Hypothalamus (tissue), 51 donors: ENCODE measurements around the gene ATP6V1A.

Experiments used
- DNase-seq, 51 donors: peaks; one replicate each; lab custom pipeline; 2025; lab: John Stamatoyannopoulos, UW

ATP6V1A gene

DNA sequence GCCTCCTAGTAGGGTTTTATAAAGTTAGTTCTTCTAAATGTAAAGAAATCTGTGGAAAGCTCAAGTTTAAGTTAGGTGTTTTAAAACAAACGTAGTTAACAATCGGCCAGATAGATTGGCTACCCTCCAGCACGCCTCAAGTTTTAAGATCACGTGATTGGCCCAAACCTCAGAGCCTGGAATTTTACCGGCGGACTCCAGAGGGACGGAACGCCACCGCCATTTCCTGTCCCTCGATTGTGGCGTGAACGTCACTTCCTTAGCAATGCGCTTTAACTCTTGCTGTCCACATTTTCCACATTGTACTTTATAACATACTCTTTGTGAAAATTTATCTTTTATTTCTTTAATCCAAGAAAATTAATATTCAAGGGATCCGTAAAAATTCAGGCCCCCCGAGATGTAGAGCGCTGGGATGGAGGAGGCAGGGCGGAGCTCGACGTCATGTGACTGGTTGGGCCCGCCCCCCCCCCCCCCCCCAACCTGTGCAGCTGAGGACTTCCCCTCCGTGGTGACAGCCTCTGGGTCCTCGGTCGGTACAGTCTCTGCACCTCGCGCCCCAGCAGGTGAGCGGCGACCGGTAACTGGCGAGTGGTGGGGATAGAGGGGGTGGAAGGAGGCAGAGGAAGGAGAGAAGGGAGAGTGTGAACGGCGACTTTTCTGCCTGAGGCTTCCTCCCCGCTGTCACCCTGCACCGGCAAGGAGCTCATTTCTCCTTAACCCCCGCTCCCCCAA is at the start of gene ATP6V1A:
TSS of gene ATP6V1A (plus strand) at position 488 of the 735 bp plus-strand sequence. CDS start 31,719 bp downstream, outside the sequence.
- DNase-seq: peak; percentile 53 to 98 (median 83)

DNA sequence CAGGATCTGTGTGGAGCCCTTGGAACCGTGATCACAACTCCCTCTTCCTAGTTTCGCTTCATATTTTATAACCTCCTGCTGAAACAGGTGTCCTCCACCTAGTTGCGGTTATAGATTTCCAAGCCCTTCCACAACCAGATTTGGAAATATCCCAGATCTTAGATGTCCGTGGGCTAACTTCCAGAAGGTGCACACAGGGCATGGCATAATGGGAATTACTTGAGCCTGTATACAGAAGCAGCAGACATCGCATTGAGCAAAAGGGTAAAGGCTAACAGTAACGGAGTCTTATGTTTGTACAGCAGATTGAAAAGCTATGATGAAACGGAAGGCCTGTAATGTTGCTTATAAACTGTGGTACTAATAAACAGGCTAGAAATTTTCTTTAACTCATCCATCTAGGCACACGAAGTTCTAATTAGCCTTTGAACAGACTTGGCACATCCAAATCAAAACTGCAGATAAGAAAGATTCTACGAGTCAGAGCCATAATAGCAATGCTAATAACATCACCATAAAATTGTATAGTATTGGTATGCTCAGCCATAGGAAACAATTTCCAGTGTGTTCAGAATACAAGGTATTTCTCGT is 49.2 kb upstream of the ATP6V1A start:
- DNase-seq: peak in 3 of 51 donors; percentile 8 to 61 (median 48)

DNA sequence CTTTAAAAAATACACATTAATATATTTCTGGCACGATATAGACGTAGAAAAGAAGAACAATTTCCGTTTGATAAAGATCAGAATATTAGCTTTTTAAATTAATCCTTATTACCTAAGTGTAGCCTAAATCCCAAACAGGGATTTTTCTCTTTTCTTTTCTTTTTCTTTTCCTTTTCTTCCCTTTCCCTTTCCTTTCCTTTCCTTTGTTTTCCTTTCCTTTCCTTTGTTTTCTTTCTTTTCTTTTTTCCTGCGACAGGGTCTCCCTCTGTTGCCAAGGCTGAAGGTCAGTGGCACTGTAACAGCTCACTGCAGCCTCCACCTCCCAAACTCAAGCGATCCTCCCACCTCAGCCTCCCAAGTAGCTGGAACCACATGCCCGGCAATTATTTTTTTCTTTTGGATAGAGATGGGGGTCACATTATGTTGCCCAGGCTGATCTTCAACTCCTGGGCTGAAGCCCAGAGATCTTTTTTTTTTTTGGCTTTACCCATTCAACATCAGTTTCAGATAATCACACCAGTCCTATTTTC is 48.6 kb upstream of the ATP6V1A start:
- no peak for DNase-seq

DNA sequence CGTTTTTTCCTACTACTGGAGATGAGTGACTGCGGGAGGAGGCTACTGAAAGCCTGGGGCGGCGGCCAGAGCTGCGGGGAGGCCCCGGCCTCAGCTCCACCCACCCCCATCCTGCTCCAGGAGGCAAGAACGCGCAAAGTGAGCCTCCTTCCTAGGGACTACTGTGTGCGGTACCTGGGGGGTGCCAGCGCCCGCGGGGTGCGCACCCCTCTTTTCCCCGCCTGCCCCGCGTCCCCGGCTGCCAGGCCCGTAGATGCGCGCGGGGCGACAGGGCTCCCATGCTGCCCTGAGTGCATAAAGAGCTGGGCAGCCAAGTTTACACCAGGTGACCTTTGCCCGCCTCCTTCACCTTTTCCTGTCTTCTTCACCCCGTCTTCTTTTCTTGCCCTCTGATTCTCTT is 47.9 kb upstream of the ATP6V1A start:
- DNase-seq: peak in 10 of 51 donors; percentile 1 to 34 (median 3)

DNA sequence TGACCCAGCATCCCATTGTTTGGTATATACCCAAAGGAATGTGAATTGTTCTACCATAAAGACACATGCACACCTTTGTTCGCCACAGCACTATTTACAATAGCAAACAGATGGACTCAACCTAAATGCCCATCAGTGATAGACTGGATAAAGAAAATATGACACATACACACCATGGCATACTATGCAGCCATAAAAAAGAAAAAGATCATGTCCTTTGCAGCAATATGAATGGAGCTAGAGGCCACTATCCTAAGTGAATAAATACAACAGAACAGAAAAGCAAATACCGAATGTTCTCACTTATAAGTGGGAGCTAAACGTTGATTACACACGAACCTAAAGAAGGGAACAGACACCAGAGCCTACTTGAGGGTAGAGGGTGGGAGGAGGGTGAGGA is 39.0 kb upstream of the ATP6V1A start:
- DNase-seq: no peak

DNA sequence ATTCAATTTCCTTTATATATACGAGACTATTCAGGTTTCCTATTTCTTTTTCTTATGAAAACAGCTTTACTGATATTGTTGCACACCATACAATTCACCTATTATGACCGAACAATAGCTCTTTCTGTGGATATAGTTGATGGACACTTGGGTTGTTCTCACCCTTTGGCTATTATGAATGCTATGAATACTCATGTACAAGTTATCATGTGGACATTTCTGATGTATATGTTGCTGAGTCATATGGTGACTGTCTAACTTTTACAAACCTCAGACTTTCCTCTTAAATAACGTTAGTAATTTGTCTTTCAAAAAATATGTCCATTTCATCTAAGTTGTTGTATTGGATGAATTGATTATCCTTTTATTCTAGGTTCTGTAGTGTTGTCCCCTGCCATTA is 34.7 kb upstream of the ATP6V1A start:
- DNase-seq: no peak

DNA sequence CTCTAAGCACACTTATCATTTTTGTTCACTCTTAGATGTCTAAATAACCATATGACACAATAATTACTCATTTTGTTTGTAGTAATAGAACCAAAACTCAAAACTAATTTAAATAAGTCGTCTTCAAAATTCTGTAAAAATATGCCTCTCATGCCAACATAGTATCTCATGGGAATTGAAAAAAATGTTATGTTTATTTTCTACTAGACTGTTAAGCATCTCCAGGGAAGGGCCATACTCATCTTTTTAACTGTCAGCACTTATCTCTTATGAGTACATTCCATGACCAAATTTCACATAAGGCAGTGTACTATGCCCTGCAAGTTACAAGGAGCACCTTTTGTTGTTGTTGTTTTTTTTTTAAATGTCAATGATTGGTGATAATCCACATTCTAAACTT is 32.1 kb upstream of the ATP6V1A start:
- DNase-seq: no peak

DNA sequence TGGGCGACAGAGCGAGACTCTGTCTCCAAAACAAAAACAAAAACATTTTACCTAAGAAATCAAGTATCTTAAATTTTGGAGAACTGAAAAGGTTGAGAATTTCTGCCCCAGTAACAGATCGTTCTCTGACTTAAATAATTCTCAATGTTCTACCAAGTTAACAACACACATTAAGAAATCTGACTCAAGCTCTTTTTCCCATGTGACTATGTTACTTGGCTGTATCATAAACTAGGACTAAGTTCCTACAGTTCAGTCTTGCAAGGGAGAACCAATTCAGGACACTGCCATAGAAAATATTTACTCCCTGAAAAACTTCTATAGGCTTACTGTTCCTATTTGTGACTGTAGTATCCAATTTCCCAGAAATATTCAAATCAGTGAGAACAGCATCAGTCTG is 29.5 kb upstream of the ATP6V1A start:
- DNase-seq: no peak

DNA sequence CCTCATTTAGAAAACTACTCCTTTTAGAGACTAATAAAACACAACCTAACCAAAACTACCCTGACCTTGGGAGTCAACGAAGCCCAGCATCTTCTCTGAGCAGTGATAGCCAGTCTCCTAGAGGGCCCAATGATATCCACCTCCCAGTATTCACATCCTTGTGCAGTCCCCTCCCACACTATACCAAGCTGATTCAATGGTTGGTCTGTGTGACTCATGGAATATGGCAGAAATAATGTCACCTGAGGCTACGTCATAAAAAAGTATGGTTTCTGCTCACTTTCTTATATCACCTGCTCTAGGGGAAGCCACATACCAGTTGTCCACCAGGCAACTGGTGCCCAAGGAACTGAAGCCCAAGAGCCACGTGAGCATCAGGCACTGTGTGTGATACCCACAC is 29.0 kb upstream of the ATP6V1A start:
- DNase-seq: no peak

DNA sequence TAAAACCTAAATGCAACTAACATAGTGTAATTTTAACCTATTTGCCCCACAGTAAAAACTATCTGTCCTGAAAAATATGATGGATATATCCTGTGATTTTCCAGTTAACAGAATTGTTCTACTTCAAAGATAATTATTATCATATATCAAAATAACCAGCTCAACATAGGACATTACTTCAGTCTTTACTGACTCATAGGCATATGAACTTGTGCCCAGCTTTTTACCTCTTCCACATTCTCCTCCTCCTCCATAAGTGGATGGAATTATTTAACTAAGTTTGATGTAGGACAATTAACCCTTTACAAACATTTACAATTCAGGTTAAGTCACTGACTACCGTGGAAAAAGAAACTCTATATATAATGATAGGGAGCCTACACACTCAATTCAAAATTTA is 27.5 kb upstream of the ATP6V1A start:
- DNase-seq: no peak

DNA sequence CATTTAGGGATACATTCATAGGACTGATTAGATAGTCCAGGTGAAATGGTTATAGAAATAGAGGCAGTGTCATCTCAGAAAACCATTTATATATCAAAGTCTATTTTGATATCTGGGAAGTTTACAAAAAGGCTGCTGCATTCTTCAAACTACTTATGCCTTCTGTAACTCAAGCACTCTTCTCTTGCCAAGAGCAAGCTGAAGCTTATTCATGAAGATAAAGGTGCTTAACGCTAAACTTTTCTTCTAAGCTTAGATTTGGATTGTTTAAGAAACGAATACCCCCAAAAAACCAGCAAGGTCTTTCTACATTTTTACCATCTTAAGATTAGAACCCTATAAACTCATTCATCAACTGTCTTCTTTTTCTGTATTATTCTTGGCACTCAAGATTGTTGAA is 27.1 kb upstream of the ATP6V1A start:
- no peak for DNase-seq

DNA sequence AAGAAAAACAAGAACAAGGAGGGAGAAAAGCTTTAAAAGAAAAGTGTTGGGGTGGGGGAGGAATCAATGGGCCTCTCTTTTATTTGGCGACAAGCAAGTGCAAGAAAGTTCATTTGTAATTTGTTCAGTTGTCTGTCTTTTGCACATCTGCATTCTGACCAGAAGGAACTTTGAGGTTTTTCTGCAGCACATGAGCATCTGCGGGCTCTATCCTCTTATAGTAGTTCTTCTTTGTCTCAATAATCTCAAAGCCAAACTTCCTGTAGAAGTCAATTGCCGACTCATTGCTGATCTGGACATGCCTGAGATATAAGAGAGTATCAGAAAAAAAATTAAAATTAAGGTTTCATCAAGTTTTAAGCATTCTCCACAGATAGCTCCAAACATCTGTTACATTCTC is 25.2 kb upstream of the ATP6V1A start:
- DNase-seq: no peak

DNA sequence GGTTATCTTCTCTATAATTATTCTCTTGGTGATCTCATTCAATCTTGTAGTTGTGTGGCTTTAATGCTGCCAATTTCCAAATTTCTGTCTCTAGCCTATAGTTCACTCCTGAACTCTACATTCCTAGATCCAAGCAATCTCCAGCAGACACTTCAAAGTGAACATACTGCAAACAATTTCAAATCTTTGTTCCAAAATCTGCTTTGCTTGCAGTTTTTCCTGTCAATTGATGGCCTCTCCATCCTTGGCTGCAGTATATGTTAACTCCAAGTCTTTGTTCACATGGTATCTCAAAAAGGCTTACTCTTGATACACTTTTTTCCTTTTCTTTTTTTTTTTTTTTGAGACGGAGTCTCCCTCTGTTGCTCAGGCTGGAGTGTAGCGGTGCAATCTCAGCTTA is 18.2 kb upstream of the ATP6V1A start:
- DNase-seq: no peak

DNA sequence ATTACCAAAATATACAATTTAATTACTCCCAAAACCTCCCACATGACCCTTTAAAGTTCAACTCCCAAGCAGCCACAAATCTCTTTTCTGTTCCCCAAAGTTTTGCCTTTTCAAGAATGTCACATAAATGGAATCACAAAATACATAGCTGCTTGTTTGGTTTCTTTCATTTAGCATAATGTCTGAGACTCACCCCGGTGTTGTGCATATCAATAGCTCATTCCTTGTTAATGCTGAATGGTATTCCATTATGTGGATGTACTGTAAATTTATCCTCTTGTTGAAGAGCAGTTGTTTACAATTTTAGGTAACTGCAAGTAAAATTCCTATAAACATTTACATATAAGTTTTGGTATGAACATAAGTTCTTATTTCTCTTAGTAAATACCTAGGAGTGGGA is 16.3 kb upstream of the ATP6V1A start:
- no peak for DNase-seq

DNA sequence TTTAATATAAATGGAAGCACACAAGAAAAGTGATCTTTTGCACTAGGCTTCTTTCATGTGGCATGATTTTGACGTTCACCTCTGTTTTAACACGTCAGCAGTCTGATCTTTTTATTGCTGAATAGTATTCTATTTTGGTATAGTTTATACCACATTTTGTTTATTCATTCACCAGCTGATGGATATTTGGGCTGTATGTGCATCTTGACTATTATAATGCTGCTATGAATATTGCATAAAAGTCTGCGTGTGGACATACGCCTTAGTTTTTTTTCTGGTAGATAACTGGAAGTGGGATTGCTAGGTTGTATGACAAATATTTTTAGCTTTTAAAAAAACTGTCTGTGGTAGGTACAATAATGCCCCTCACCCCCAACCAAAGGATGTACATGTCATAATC is 15.1 kb upstream of the ATP6V1A start:
- DNase-seq: no peak

DNA sequence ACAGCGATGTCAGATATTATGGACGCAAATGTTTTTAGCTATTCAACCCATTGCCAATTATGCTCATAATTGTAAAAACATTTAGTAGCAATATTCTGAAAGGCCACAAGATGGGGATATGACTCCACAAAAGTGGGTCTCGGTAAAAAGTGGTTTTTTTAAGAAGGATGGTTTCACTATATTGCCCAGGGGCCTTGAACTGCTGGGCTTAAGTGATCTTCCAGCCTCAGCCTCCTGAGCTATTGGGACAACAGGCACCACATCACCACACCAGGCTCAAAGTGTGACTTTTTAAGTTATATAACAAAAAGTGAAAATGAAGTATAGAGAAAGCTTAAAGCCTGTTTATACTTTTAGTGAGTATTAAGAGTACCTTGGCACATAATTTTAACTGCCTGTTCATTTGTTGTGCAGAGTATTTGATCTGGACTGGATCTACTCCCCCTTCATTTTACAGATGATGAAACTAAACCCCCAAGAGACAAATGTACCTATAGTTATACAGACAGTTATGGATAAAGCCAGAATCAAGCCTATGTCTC is 10.2 kb upstream of the ATP6V1A start:
- peak in 6 of 51 donors; percentile 0 to 55 (median 12) for DNase-seq

DNA sequence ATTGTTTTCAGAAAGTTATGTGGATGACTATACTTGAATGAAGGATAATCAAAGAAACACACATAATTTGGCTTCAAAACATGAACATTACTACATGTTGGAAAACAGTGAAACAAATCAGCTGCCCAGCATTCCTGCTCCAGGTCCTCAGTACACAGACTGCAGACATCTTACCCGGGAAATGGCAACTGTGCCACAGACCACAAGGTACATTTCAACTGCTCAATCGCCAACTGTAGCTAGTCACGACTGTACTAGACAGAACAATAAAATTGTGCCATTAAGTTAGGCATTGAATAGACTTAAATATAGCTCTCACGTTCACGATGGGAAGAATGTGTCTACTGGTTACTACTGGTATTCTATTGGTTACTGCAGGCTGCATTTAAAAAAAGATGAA is 5.7 kb upstream of the ATP6V1A start:
- DNase-seq: no peak

DNA sequence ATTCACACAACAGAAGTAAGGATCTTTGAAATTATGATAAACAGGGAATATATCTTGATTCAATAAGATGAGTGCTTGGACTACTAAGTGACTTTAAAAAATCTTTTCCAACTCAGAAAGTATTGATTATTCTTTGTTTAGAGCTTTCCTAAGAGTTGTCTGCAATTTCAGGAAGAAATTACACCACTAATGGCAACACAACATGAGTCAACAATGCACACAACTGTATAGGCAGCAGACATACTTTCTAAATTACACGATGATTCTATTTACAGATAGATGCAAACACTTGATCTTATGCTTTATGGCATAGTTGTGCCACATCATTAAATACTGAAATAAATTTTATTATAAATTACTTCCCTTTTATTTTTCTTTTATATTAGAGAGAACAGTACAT is 5.2 kb upstream of the ATP6V1A start:
- no peak for DNase-seq

DNA sequence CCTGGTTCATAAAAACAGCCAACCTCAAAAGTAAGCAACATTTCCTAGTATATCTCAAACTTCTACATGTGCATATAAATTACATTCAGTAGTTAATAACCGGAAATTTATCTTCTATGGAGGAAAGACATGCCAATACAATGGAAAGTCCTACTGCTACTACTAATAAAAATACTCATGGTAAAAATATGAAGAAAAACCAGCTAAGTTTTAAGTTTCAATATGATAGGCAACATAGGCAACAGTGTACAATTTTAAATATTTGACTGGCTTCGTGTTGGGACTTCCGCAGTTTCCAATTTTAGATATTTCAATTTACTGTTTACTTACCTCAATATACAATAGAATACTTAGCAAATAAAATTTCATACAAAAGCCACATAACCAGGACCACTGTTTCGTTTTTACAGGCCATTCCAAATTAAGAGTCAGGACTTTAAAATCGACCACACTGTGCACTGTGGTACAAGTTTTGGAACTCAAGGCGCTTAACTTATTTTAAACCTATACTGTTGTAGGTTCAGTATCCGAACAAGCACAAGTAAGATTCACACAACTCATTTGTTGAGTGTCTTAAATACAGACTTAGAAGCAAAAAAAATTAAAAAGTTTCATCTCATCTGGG is 3.7 kb upstream of the ATP6V1A start:
- no peak for DNase-seq

DNA sequence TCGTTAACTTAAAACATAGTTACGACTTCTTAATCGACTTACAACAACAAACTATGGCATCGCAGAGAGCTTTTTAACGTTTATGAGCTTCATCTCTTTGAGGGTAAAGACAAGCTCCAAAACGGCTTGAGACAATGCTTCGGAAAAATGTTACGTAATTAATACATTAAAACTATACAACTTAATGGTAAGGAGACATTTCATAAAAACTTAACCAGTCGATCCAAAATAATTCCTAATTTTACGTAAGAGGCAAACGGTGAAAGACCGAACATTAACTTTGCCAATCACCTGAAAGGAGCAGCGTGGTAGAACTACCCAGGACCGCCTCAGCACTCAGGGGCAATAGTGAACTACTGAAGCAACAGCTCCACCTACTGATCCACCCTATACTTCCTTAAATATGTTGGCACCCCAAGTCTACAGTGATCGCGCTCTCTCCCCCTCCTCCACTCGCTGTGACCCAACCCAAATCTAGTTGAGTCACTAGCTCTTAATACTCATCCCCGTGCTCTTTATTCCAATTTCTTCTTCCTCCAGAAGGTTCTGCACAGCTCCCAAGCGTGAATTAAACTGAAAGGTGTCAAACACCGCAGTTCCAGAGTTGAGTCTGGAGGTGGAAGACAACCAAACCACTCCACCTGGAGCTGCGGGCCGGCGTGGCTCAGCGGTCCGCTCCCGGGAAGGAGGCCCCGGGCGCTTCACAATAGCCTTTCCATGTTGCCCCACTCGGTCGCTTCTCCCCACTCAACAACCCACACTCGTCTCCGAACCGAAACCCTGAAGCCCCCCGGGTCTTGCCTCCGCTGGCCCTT is 1.7 kb upstream of the ATP6V1A start:
- peak in 37 of 51 donors; percentile 10 to 82 (median 36) for DNase-seq
